ENCODE measurements around the gene RTN4.

DNA sequence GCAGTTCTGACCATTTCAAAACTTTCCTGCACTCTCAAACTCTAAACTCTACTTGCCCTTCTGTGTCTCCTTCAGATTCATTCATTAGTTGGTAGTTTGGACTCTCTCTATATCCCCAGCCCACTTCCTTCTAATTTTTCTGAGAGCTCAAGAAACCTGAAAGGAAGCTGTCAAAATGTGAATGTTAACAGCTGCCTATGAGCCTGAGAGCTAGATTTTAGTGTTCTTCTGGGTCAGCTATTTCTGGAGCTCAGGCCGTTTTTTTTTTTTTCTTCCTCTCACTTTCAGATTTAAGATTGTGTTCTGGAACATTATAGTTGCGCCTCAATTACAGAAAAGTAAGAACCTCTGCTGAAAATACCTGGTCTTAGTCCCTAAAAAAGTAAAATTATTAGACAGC is 73.1 kb downstream of the RTN4 start:
- TF ChIP-seq CTCF (IDR thresholded peaks at IDR 0.05) (no peak), POLR2AphosphoS5 (IDR thresholded peaks at IDR 0.05) (no peak)

Measured in prostate gland (tissue), 2 donors.